ENCODE results near the gene DKK3. TPM values are rescaled to one million over a fixed set of nuclear protein-coding genes. Genes with fewer than 3 reads are reported as not detected.

Gene DKK3
- total RNA-seq, 1 donor, result 72.4 TPM

DNA sequence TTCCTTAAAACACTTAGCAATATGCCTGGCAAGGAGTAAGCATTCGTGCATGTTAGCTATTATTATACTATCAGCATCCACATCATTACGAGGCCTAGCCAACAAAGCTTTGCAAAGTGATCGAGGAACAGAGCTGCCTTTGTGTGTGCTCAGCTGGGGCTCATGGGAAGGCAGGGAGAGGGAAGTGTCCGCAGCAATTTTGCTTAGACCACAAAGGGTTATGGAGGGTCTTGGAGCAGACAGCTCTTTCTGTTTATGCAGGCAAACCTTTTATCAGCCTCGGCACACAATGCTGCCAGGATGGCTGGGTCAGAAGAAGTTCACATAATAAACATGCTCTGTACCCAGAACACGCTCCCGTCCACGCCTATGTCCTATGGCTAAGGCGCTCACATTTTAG lies 10.9 kb upstream of the DKK3 start:
- no peaks in the 10 kb centered on the region for H3K27me3 ChIP-seq (ENCODE audit: insufficient read depth, low read length)
- no peak overlapping the region for H3K4me3 ChIP-seq (ENCODE audit: insufficient read depth, low read length)
- TF ChIP-seq, protein P1, sequence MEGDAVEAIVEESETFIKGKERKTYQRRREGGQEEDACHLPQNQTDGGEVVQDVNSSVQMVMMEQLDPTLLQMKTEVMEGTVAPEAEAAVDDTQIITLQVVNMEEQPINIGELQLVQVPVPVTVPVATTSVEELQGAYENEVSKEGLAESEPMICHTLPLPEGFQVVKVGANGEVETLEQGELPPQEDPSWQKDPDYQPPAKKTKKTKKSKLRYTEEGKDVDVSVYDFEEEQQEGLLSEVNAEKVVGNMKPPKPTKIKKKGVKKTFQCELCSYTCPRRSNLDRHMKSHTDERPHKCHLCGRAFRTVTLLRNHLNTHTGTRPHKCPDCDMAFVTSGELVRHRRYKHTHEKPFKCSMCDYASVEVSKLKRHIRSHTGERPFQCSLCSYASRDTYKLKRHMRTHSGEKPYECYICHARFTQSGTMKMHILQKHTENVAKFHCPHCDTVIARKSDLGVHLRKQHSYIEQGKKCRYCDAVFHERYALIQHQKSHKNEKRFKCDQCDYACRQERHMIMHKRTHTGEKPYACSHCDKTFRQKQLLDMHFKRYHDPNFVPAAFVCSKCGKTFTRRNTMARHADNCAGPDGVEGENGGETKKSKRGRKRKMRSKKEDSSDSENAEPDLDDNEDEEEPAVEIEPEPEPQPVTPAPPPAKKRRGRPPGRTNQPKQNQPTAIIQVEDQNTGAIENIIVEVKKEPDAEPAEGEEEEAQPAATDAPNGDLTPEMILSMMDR (IDR thresholded peaks at IDR 0.05; ENCODE audit: extremely low read depth, low read depth, low read length), result no peak
- no peaks in the 10 kb centered on the region for H3K9me3 ChIP-seq (ENCODE audit: low read depth, low read length)
- H4K20me1 ChIP-seq (ENCODE audit: insufficient read depth, low read length), result no peaks in the 10 kb centered on the region
- peak overlapping the region; percentile 40 for H3K27ac ChIP-seq (ENCODE audit: low read depth, low read length)
- H3K36me3 ChIP-seq (ENCODE audit: insufficient read depth, low read length), result no peaks in the 10 kb centered on the region
- H3K79me2 ChIP-seq (ENCODE audit: insufficient read depth, low read length), result no peaks in the 10 kb centered on the region
- H3K4me2 ChIP-seq (ENCODE audit: insufficient read depth, low read length), result peak overlapping the region; percentile 11
- H2AFZ ChIP-seq (ENCODE audit: low read length), result peak overlapping the region; percentile 9
- no peak for DNase-seq (ENCODE audit: insufficient read length, low spot score, missing footprints)
- peaks cover 30% of the 10 kb centered on the region for H3K4me1 ChIP-seq (ENCODE audit: insufficient read depth, low read length)

GRCh38 chr11:12017865-12018453 lies 9.5 kb upstream of the DKK3 start:
- TF ChIP-seq, protein P1 (IDR thresholded peaks at IDR 0.05; ENCODE audit: extremely low read depth, low read depth, low read length), result no peak
- peak overlapping the region; percentile 63 for H3K4me2 ChIP-seq (ENCODE audit: insufficient read depth, low read length)
- H3K36me3 ChIP-seq (ENCODE audit: insufficient read depth, low read length), result no peaks in the 10 kb centered on the region
- no peaks in the 10 kb centered on the region for H3K9me3 ChIP-seq (ENCODE audit: low read depth, low read length)
- peak overlapping the region; percentile 59 for H3K27ac ChIP-seq (ENCODE audit: low read depth, low read length)
- H3K4me3 ChIP-seq (ENCODE audit: insufficient read depth, low read length), result no peak overlapping the region
- peaks cover 30% of the 10 kb centered on the region for H3K4me1 ChIP-seq (ENCODE audit: insufficient read depth, low read length)
- no peaks in the 10 kb centered on the region for H4K20me1 ChIP-seq (ENCODE audit: insufficient read depth, low read length)
- peak overlapping the region; percentile 1 for H2AFZ ChIP-seq (ENCODE audit: low read length)
- no peaks in the 10 kb centered on the region for H3K79me2 ChIP-seq (ENCODE audit: insufficient read depth, low read length)
- no peaks in the 10 kb centered on the region for H3K27me3 ChIP-seq (ENCODE audit: insufficient read depth, low read length)
- no peak for DNase-seq (ENCODE audit: insufficient read length, low spot score, missing footprints)

- no peaks in the 10 kb centered on the region for H4K20me1 ChIP-seq (ENCODE audit: insufficient read depth, low read length)
- peak overlapping the region; percentile 63 for H3K4me2 ChIP-seq (ENCODE audit: insufficient read depth, low read length)
- TF ChIP-seq, protein P1 (IDR thresholded peaks at IDR 0.05; ENCODE audit: extremely low read depth, low read depth, low read length), result no peak
- peaks cover 30% of the 10 kb centered on the region for H3K4me1 ChIP-seq (ENCODE audit: insufficient read depth, low read length)
- no peak overlapping the region for H3K4me3 ChIP-seq (ENCODE audit: insufficient read depth, low read length)
- no peaks in the 10 kb centered on the region for H3K9me3 ChIP-seq (ENCODE audit: low read depth, low read length)
- DNase-seq (ENCODE audit: insufficient read length, low spot score, missing footprints), result peak; percentile 91
- no peaks in the 10 kb centered on the region for H3K36me3 ChIP-seq (ENCODE audit: insufficient read depth, low read length)
- H3K27ac ChIP-seq (ENCODE audit: low read depth, low read length), result peak overlapping the region; percentile 60
- no peaks in the 10 kb centered on the region for H3K27me3 ChIP-seq (ENCODE audit: insufficient read depth, low read length)
- H3K79me2 ChIP-seq (ENCODE audit: insufficient read depth, low read length), result no peaks in the 10 kb centered on the region
- H2AFZ ChIP-seq (ENCODE audit: low read length), result no peak overlapping the region
Observed at GRCh38 chr11:12017243-12017678, 8.8 kb upstream of the DKK3 start.

DNA sequence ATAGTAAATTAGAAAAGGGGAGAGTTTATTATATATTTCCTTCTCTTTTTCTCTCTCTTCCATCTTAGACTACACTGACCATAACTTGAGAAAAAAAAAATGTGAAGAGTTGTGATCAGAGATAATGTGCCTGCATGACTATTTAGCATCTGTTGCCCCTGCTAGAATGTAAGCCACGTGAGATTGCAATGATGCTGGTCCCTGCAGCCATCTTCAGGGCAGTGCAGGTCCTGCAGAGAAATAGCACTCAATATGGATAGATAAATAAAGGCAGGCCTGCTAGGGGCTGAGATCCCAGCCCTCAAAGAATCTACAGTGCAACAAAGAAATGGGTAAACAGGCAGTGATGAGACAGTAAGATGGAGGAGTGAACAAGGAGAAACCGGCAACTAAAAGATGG lies 7.8 kb upstream of the DKK3 start:
- H3K4me3 ChIP-seq (ENCODE audit: insufficient read depth, low read length), result no peak overlapping the region
- no peak overlapping the region for H3K4me2 ChIP-seq (ENCODE audit: insufficient read depth, low read length)
- H3K36me3 ChIP-seq (ENCODE audit: insufficient read depth, low read length), result no peaks in the 10 kb centered on the region
- no peak overlapping the region for H2AFZ ChIP-seq (ENCODE audit: low read length)
- H3K27me3 ChIP-seq (ENCODE audit: insufficient read depth, low read length), result peaks cover 5% of the 10 kb centered on the region
- no peaks in the 10 kb centered on the region for H3K79me2 ChIP-seq (ENCODE audit: insufficient read depth, low read length)
- no peaks in the 10 kb centered on the region for H4K20me1 ChIP-seq (ENCODE audit: insufficient read depth, low read length)
- TF ChIP-seq, protein P1 (IDR thresholded peaks at IDR 0.05; ENCODE audit: extremely low read depth, low read depth, low read length), result no peak
- no peak overlapping the region for H3K27ac ChIP-seq (ENCODE audit: low read depth, low read length)
- DNase-seq (ENCODE audit: insufficient read length, low spot score, missing footprints), result no peak
- peaks cover 30% of the 10 kb centered on the region for H3K4me1 ChIP-seq (ENCODE audit: insufficient read depth, low read length)
- no peaks in the 10 kb centered on the region for H3K9me3 ChIP-seq (ENCODE audit: low read depth, low read length)

Measured in osteoblast (primary cell).